Activated CD4-positive, alpha-beta T cell treated with anti-CD3 and anti-CD28 coated beads, Interleukin-2, Interleukin-4, amounts not matched to agents 100 ng/mL and 50 ng/mL, durations not matched to agents 16 hours and 8 hours (primary cell): ENCODE measurements around the gene PRPS2.

Experiments used
- DNase-seq: peaks from one replicate; pipeline ENCODE4 v3.0.0-alpha.2; 2020; ENCODE audit warnings: low spot score

Gene PRPS2

DNA sequence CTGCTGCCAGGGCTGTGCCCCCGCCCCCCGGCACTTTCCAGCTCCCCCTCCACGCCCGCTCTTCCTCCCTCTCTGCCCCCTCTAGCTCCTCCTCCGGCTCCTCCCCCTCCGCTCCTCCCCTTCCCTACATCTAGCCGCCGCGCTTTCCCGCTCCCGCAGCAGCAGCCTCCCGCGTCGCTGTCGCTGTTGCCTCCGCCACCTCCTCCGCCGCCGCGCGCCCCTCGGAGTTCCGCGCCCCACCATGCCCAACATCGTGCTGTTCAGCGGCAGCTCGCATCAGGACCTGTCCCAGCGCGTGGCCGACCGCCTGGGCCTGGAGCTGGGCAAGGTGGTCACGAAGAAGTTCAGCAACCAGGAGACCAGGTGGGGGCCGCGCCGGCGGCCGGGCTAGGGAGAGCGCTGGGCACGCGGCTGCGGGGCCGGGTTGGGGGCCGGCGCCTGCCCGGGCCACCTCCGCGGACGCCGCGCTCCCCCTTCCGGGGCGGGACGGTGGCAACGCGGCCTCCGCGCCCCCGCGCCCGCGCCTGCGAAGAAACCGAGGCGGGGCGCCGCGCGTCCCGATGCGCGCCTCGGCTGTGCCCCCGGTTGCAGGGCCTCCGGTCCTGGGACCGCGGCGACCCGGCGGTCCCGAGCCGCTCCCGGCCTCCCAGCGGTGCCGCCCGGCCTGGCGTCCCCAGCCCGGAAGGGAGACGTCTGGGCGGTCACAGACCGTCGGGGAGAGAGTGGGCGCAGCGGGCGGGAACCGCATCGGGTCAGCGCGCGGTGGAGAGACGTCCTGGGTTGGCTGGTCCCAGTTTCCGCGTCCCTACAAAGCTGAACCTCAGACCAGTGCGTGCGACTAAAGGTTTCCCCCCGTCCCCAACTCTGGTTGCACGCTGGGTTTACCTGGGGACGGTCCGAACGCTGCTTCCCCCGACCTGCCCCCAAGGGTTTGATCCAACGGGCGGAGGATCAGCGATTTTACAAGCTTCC is at the start of gene PRPS2:
Gene PRPS2, plus strand, starts transcription at position 156 of the 972 bp plus-strand sequence. Its CDS starts 86 bp downstream, at position 242.
- DNase-seq: peak; percentile 68

DNA sequence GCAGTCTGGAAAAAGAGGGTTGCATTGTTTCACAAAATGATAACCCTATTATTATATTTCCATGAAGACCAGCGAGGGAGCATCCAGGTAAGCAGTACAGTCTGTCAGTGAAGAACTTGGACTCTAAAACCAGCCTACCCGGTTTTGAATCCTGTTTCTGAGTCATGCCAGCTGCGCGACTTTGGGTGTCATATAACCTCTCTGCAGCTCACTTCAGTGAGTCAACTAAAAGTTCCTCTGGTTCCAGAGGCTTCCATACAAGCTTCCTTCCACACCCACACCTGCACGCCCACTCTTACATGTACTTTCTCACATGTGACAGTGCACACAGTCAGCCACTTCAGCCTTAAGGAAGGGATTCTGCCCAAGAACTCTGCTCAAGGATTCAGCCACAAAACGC is 49.8 kb upstream of the PRPS2 start:
- no peak for DNase-seq

DNA sequence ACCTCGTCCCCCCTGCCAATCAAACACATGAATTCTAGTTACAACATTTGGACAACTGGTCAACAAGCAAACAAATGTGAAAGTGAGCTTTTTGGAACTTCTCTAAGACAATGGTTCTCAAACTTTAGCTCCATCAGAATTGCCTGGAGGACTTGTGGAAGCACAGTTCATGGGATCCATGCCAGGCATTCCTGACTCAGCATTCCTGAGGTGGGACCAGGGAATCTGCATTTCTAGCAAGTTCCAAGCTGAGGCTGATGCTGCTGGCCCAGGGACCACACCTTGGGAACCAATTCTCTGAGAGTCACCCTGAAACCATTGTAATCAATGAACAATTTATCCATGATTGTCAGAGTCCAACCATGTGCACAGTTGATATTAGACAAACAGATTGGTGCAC is 43.8 kb upstream of the PRPS2 start:
- DNase-seq: no peak

DNA sequence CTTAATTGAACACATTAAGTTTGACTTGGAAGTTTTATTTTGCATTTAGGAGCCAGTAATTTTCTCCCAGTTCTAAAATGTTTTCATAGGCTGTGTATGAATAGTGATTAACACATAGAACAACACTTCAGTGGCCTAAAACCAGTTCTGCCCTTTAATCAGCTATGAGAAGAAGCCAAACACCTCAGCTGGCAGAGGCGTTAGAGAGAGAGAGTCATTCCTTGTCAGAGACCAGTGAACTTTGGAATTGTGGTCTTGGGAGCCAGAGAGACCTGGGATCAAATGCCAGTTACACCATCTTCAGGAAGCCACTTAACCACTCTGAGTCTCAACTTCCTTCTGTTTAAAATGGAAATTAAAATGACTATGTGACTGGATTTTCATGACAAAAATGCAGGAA is 39.3 kb upstream of the PRPS2 start:
- no peak for DNase-seq

DNA sequence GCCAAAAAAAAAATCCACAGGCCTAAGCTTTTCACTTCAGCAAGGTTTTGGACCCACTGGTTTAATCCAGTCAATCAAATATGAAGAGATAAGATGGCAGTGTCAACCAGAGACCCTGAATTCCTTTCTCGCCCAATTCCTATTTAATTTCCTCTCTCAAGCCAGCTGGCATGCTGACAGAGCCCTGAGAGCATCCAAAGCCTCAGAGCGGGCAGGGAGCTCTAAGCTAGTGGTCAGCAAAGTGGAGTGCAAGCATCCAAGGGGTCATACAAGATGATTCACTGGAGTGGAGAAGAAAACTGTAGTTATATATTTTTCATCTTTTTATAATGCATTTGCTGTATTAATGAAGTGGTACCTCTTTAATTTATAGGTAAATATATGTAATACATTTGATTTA is 37.8 kb upstream of the PRPS2 start:
- no peak for DNase-seq

DNA sequence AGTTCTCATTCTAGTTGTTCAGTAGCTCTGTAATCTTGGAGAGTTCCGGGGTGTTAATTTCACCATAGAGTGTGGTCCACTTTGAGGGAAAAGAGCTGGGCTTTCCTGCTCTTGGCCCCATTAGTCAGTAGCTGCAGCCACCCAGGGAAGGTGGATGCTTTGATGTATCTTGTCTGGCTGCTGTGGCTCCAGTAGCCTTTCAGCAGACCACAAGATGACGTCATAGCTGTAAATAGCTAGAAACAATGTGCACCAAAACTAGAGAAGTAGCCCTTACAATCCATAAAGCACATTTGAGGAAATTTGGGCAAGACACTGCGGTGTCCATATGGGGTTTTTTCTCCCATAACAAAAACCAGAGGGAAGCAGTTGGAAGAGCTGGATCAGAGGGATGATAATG is 32.9 kb upstream of the PRPS2 start:
- no peak for DNase-seq

DNA sequence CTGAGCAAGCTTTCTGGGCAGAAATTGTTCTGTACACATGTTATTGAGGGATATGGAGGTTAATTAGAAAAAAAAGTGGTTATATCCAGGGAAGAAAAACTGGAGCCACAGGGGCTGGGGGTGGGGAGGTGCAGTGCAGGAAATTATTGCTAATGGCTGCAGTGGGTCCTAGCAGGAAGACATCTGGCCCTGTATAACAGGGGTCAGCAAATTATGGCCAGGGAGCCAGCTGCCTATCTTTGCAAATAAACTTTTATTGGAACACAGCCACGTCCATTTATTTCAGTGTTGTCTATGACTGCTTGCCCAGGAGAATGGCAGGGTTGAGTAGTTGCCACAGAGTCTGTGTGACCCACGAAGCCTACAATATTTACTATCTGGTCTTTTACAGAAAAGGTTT is 23.4 kb upstream of the PRPS2 start:
- no peak for DNase-seq

DNA sequence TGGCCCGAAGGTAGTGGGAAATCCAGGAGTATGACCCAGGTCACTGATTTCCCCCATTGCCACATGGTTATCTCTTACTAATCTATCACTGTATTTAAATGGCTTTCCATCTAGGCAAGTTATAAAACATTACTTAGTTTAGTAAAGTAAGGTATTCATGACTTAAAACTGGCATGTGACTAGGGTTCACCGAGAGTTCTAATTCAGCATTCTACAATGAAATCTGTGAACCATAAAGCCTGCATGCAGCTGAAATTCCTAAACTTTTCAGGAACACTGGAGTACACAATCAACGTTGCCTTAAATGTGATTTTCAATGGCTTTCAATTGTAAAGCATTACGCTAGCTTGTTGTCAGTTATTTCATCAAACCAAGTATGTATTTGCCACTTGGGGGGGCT is 22.7 kb upstream of the PRPS2 start:
- no peak for DNase-seq

DNA sequence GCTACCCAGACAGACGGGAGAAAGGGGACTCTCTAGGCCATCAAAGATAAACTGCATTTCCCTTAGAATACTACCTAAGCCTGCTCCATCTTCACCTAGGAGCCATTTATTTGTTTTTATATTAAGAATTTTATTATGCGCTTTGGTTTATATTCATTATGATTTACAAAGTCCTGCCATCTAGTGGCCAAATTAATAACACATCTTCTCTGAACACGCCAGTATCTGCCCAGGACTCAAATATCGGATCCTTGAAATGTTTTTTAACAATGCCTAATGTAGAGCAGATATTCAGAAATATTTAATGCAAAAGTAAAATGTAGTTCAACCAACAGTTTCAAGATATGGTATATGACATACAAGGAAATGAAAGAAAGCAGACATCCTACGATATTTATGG is 20.8 kb upstream of the PRPS2 start:
- DNase-seq: peak; percentile 28

DNA sequence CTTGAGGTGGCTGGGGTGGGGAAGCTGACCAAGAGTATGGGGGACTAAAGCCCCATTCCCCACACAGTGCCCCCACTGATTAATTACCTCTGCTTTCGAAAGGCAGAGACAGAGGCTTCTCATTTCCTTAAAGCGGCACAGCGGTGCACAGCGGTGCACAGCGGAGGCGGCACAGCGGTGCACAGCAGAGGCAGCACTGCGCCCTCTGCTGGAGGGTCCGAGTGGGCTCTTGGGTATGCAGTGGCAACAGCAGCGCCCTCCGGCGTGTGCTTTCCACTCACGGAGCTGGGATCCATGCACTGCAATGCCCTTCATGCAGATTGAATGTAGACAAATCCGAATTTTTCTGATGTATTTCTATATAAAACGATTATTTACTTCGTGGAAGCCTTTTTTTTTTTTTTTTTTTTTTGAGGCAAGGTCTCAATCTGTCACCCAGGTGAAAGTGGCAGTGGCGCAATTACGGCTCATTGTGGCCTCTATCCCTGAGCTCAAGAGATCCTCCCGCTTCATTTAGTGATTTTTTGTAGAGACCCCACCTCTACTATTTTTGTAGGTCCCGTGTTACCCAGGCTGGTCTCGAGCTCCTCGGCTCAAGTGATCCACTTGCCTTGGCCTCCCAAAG is 19.7 kb upstream of the PRPS2 start:
- DNase-seq: peak; percentile 74

DNA sequence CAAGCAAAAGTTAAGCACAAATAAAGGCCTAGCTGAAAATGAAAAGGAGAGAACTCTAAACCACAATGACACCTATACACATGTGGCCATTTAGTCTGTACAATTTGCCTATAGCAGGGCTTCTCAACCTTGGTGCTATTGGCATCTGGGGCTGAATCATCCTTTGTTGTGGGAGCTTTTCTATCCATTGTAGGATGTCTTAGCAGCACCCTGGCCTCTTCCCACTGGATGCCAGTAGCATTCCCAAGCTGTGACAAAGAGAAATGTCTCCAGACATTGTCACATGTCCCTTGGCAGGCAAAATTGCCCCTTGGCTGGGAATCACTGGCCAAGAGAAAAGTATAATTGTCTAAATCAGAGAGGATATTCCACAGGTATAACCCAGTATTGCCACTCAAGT is 13.5 kb upstream of the PRPS2 start:
- DNase-seq: no peak

DNA sequence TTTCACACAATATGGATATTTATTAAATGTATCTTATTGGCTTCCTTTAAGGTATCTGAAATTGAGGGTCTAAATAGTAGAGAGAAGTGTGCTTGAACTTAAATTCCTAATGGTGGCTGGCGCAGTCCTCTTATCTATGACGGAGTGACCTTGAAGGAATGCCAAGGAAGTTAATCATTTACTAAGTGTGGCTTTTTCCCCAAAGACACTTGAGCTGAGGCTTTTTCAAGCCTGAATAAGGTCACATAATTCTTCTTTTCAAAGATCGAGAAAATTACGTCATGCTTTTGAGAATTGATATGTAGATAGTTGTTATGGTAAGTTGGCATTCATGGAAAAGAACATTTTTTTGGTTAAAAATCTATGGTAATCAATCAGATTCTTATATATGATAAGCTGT is 11.7 kb upstream of the PRPS2 start:
- DNase-seq: no peak

DNA sequence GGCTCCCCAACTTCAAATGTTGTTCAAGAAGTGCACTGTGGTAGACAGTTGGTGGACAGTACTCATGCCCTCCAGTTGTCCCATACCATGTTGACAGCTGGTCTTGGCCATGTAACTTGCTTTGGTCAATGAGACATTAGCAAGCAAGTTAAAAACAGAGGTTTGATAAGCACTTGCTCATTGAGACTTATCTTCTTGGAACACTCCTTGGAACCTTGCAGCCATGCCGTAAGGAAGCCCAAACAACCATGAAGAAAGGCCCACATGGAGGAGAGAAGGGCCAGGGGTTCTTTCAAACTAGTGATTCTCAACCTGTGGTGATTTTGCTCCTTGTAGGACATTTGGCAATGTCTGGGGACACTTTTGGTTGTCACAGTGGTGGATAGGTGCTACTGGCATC is 2.6 kb upstream of the PRPS2 start:
- DNase-seq: no peak

DNA sequence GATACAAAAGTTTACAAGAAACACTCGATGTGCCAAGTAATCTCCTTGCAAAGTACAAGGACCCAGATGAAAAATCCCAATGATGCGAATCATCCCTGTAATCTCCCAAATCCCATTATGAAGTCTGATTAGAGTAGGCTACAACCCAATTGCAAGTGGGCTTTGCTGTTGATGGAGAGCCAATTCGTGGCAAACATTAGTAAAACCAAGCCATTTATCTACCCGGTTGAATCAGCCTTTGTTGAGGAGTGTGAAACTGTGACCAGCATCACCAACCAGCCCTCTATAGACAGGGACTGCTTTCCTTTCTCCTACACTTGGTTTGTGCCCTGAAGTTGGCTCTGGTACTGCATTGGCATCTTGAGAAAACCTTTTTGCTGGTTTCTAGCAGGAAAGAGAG is 1.2 kb upstream of the PRPS2 start:
- no peak for DNase-seq

DNA sequence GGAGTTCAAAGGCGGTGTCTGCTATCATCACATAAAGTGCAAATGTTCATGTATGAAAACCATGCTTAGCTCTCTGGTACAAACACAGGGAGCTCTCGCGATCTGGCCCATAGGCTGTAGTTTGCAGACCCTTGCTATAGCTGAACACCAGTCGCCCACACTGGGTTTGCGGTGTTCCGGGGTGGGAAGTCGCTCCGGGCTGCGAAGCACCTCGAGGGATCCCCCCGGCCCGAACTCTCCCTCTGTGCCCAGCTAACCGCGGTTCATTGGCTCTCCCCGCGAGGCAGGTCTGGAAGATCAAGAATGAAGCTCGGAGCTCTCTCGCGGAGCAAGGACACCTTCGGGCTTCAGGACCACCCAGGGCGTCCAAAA is 341 bp upstream of the PRPS2 start:
- DNase-seq: no peak

DNA sequence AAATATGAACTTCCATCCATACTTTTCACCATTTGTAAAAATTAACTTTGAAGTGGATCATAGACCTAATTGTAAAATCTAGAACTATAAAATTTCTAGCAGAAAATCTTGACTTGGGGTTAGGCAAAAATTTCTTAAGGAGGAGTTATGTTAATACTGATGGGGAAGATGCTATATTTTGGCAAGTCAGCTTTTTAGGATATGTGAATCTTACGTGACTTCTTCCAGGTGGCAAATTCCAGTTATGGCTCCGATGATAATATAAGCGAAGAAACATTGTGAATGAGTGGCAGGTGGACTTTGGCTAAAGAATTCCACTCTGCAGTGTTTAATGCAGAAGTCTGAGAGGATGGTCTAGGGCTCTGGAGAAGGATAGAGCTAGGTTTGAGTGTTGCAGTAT is 1.5 kb downstream of the PRPS2 start:
- DNase-seq: no peak

DNA sequence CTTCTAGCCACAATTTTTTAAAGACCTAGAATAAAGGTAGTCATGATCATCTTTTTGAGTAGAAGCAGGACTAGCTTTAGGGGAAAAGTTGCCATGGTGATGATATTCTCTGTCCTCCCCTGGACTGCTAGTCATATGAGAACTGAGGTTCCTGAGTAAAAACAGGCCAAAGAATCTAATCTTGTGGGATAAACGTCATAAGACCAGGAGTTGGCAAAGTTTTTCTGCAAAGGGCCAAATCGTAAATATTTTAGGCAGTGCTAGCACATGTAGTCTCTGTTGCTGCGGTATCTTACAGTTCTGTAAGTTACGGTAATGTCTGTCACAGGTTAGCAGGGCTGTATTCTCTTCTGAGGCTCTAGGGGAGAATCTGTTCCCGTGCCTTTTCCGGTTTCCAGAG is 3.4 kb downstream of the PRPS2 start:
- no peak for DNase-seq

DNA sequence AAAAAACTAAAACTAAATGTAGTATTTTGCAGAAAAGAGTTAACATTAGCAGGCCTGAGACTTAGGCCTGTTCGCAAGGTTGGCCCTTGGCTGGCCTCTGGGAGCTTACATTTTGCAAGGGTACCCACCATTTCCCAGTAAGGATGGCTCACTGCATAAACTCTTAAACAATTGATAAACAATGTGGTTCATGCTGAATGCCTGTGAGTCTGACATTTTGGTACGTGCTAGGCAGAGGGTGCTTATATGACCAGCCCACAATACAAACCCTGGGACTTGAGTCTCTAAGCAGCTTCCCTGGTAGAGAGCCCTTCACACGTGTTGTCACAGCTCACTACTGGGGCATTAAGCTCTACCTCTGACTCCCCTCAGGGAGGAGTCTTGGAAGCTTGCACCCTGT is 7.4 kb downstream of the PRPS2 start:
- DNase-seq: no peak

DNA sequence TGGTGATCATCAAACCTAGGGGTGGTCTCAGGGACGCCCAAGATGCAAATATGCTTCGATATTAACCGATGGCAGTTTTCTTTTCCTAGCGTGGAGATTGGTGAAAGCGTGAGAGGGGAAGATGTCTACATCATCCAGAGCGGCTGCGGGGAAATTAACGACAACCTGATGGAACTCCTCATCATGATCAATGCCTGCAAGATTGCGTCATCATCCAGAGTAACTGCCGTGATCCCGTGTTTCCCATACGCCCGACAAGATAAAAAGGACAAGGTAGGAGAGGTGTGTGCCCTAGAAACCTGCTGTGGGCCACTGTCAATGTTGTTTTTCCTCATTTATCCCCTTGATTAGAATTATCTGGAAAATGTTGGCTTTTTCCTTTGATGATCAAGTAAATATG is 7.9 kb downstream of the PRPS2 start:
- DNase-seq: no peak

DNA sequence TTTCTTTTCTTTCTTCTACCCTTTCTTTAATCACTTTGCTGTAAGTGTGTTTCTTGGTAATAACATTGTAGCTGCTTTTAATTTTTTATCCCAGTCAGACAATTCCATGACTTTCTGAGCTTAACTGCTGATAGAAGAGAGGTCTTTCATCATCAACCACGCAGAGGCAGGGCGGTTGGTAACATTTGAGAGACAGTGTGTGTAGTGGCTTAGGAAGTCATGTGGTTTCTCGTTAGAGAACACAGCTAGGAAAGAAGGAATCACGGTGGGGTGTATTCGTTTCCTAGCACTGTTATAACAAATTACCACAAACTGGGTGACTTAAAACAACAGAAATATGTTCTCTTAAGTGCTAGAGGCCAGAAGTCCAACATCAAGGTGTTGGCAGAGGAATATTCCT is 11.5 kb downstream of the PRPS2 start:
- no peak for DNase-seq

DNA sequence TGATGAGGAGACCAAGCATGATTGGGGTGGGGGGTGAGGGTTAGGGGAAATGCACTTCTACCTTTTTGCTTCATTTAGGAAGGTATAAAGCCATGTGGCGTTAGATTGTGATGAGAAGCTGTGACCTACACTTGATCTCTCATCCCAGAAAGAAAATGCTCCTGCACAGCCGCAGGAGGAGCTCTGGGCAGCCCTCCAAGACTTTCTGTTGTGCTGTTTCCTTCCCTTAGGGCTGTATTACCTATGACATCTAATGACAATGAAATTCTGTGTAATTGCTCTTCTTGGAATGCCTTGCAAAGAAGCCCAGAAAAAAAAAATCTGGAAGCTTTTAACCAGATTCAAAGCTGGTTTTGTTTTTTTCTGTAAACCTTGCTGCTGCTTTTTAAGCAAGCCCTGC is 13.4 kb downstream of the PRPS2 start:
- no peak for DNase-seq

DNA sequence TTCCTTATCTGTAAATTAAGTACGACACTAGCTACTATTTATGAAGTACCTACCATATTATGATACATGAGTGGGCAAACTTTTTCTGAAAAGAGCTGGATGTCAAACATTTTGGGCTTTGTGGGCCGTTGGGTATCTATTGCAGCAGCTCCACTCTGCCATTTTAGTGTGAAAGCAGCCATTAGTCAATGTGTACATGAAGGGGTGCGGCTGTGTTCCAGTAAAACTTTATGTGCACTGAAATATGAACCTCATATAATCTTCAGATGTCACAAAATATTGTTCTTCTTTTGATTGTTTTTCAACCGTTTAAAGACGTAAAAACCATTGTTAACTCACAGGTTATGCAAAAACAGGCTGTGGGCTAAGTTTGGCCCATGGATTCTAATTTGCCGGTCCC is 14.1 kb downstream of the PRPS2 start:
- no peak for DNase-seq

DNA sequence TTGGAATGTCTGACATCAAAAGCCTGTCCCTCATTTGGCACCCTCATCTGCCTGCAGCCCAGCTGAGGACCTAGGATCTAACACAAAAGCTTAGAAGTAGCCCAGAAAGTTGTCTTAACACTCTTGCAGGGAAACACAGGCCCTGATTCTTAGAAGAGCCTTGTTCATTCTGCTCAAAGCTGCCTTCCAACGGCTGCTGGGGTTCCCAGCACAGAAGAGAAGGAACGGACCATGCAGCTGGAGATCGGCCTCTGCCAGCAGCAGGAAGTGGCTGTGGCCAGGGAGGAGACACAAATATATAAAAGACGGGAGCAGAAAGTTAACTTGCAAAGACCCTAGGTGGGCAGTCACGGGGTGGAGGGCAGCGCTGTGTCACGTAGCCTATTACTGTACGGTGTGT is 20.4 kb downstream of the PRPS2 start:
- DNase-seq: no peak

DNA sequence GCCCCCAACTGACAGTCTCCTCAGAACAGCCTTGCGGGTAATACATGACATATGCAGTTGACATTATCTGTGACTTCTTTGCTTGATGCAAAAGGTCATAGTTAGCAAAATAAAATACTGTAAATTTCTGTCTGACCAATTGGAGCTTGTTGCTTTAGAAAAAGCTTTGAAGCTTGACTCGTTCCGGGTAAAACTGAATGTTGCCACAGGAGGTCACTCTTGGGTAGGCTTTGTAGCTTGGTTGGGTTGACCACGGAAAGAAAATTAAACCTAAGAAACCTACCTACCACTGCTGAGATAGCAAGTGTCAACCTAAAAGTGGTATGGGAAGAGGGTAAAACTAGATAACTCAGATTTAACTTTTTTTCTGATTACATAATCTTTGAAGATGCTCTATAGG is 23.2 kb downstream of the PRPS2 start:
- peak; percentile 40 for DNase-seq
